Activated naive CD8-positive, alpha-beta T cell treated with anti-CD3 and anti-CD28 coated beads for 36 hours (primary cell): Measurements from ENCODE around the gene DOCK8. TPM values are rescaled to one million over a fixed set of nuclear protein-coding genes. Genes with fewer than 3 reads are reported as not detected.
A peak's percentile ranks its signal among the peaks of the same experiment; 100 is the strongest.

Experiments
- DNase-seq: peaks from one replicate; pipeline ENCODE4 v3.0.0; 2021
- H3K27ac Mint-ChIP-seq: one replicate; pipeline ENCODE4 v1.8.0; 2022; ENCODE audit warnings: mild to moderate bottlenecking, moderate library complexity, mixed read lengths
- H3K27me3 Mint-ChIP-seq: one replicate; pipeline ENCODE4 v1.8.0; 2022; ENCODE audit warnings: mild to moderate bottlenecking, mixed read lengths
- H3K36me3 Mint-ChIP-seq: one replicate; pipeline ENCODE4 v1.8.0; 2021; ENCODE audit warnings: mild to moderate bottlenecking, mixed read lengths
- H3K4me1 Mint-ChIP-seq: one replicate; pipeline ENCODE4 v1.8.0; 2021; ENCODE audit warnings: mixed read lengths
- H3K4me3 Mint-ChIP-seq: one replicate; pipeline ENCODE4 v1.8.0; 2022; ENCODE audit warnings: mild to moderate bottlenecking, moderate library complexity, mixed read lengths
- H3K9me3 Mint-ChIP-seq: one replicate; pipeline ENCODE4 v1.8.0; 2022; ENCODE audit warnings: mixed read lengths
- total RNA-seq, 2 experiments: library from RNA; stranded (reverse); gene quantifications; one replicate each; pipeline ENCODE4 v1.2.3, GENCODE V29; 2021

The DOCK8 gene
- total RNA-seq, 2 experiments from 2014 or later: 130 to 132 TPM

GRCh38 chr9:341634-342421, 127.2 kb downstream of the DOCK8 start:
- no peaks in the 10 kb centered on the region for H3K4me1 Mint-ChIP-seq
- DNase-seq: no peak
- H3K9me3 Mint-ChIP-seq: no peaks in the 10 kb centered on the region
- no peak overlapping the region for H3K27ac Mint-ChIP-seq
- H3K27me3 Mint-ChIP-seq: no peaks in the 10 kb centered on the region
- H3K36me3 Mint-ChIP-seq: peaks cover 40% of the 10 kb centered on the region
- H3K4me3 Mint-ChIP-seq: no peak overlapping the region

GRCh38 chr9:343773-344172, 129.1 kb downstream of the DOCK8 start:
- Mint-ChIP-seq H3K36me3 (peaks cover 33% of the 10 kb centered on the region), H3K4me3 (no peak overlapping the region), H3K4me1 (peaks cover 12% of the 10 kb centered on the region), H3K27ac (no peak overlapping the region), H3K9me3 (no peaks in the 10 kb centered on the region), H3K27me3 (no peaks in the 10 kb centered on the region)
- DNase-seq: no peak

DNA sequence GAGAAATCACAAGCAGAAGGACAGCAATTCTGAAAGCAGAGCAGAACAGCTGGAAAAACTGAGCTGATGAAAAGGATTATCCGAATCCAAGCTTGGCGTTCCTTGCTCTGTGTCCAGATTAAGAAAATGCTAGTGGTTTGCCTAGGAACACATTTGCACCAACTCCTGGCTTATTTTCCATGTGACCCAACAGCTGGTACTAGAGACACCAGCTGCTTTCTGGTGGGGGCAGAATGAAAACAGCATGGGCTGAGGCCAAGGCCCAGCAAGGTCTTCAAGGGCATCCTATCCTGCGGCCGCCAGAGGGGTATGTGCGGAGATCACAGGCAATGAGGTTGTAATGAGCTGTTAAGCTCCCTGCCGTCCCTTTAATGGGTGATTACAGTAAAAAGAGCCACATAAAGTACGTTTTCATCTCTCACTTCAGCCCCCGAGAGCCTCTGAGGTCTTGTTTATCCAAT, 131.5 kb downstream of the DOCK8 start:
- no peak overlapping the region for H3K4me3 Mint-ChIP-seq
- H3K27me3 Mint-ChIP-seq: no peaks in the 10 kb centered on the region
- H3K36me3 Mint-ChIP-seq: peaks cover 44% of the 10 kb centered on the region
- H3K4me1 Mint-ChIP-seq: peaks cover 23% of the 10 kb centered on the region
- DNase-seq: no peak
- H3K9me3 Mint-ChIP-seq: no peaks in the 10 kb centered on the region
- H3K27ac Mint-ChIP-seq: no peak overlapping the region

DNA sequence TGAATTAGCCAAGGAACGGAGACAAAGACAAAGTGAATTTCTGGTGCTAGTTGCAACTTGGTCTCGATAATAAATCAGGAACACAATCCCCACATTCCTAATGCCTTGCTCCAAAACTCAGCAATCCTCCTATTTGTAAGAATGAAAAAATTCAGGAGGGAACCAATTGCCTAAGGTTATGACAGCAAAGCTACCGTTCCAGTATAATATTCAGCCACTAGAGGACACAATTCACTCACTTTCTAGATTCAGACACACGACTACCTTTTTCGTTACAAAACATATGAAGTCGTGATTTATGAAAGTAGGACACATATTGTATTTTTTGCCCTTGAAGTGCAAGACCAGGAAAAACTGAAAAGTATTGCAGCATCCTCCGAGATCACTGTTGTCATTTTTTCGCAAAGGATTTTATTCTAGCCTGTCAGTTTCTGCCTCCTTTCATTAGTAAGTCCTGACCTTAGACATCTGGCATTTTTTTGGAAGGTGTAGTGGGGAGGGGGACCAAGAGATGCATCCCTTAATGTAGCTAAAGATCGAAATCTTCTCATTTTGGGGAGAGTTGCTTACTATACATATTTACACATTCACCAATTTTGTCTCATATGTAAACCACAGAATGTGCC, 133.1 kb downstream of the DOCK8 start:
- Mint-ChIP-seq H3K4me3 (no peak overlapping the region), H3K4me1 (peaks cover 27% of the 10 kb centered on the region), H3K36me3 (peaks cover 46% of the 10 kb centered on the region), H3K27ac (no peak overlapping the region), H3K27me3 (no peaks in the 10 kb centered on the region), H3K9me3 (no peaks in the 10 kb centered on the region)
- no peak for DNase-seq

GRCh38 chr9:350384-350783, 135.7 kb downstream of the DOCK8 start:
- Mint-ChIP-seq H3K36me3 (peaks cover 30% of the 10 kb centered on the region), H3K4me1 (peaks cover 29% of the 10 kb centered on the region), H3K27ac (peak overlapping the region; percentile 58), H3K9me3 (no peaks in the 10 kb centered on the region), H3K4me3 (no peak overlapping the region), H3K27me3 (no peaks in the 10 kb centered on the region)
- no peak for DNase-seq

DNA sequence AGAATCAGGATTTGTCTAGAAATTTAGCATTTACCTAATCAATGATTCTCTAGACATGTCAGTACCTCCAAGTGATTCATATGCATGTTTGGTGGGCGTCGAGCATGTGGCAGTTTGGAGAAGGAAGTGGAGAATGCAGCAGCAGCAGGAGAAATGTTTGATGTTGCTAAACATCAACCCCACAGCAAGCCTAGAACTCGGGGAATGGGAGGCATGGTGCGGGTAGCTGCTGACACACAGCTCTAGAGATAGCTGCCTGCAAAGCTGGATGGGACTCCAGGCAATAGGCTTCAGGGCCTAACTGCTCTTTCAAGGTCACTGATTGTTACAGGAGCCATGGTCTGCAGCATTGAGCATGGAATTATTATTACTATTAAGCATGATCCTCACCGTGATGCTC, 137.3 kb downstream of the DOCK8 start:
- H3K27me3 Mint-ChIP-seq: no peaks in the 10 kb centered on the region
- peaks cover 29% of the 10 kb centered on the region for H3K36me3 Mint-ChIP-seq
- H3K27ac Mint-ChIP-seq: peak overlapping the region; percentile 39
- DNase-seq: no peak
- H3K9me3 Mint-ChIP-seq: no peaks in the 10 kb centered on the region
- H3K4me1 Mint-ChIP-seq: peaks cover 33% of the 10 kb centered on the region
- H3K4me3 Mint-ChIP-seq: no peak overlapping the region

DNA sequence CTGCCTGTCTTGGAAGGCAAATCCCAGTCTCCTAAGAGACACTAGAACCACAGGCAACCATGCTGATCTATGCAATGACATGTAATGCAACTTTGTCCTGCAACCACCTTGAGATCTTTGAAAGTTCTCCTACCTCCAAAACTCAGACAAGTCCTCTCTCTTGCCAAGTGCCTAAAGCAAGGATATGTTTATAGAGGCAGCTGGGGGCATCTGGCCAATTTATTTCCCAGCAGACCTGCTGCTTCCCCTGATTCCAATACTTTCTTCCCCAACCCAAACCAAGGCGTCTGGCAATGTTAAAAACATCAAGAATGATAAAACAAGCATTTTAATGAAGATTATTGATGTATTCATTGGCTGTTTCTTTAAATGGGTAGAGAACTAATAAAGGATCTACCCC, 138.4 kb downstream of the DOCK8 start:
- H3K36me3 Mint-ChIP-seq: peaks cover 23% of the 10 kb centered on the region
- H3K4me1 Mint-ChIP-seq: peaks cover 27% of the 10 kb centered on the region
- H3K9me3 Mint-ChIP-seq: no peaks in the 10 kb centered on the region
- H3K4me3 Mint-ChIP-seq: no peak overlapping the region
- H3K27me3 Mint-ChIP-seq: no peaks in the 10 kb centered on the region
- H3K27ac Mint-ChIP-seq: no peak overlapping the region
- no peak for DNase-seq

- Mint-ChIP-seq H3K4me3 (no peak overlapping the region), H3K4me1 (peaks cover 22% of the 10 kb centered on the region), H3K36me3 (peaks cover 22% of the 10 kb centered on the region), H3K27me3 (no peaks in the 10 kb centered on the region), H3K9me3 (no peaks in the 10 kb centered on the region), H3K27ac (no peak overlapping the region)
- no peak for DNase-seq
Observed at GRCh38 chr9:354453-354852, 139.8 kb downstream of the DOCK8 start.

DNA sequence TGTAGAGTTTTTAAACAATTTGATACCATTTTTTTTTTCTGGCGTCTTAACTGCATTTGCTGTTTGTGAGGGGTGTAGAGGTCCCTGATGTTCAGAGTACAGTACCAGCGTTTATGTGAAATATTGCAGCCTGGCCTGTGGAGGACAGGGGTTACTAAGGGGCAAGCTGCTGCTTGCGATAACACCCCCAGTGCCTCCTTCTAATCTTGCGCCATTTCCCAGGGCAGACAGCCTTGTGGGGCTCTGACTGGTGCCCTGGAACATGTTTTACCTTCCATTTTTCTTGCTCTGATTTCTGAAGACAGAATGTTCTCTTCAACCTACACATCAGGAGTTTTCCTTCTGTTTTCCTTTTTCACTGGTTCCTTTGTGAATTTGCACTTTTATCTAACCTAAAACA, 142.9 kb downstream of the DOCK8 start:
- no peak for DNase-seq
- peaks cover 13% of the 10 kb centered on the region for H3K36me3 Mint-ChIP-seq
- peaks cover 8% of the 10 kb centered on the region for H3K4me1 Mint-ChIP-seq
- no peaks in the 10 kb centered on the region for H3K27me3 Mint-ChIP-seq
- H3K9me3 Mint-ChIP-seq: no peaks in the 10 kb centered on the region
- no peak overlapping the region for H3K27ac Mint-ChIP-seq
- H3K4me3 Mint-ChIP-seq: no peak overlapping the region

- no peaks in the 10 kb centered on the region for H3K9me3 Mint-ChIP-seq
- peaks cover 21% of the 10 kb centered on the region for H3K36me3 Mint-ChIP-seq
- DNase-seq: no peak
- H3K4me1 Mint-ChIP-seq: no peaks in the 10 kb centered on the region
- no peak overlapping the region for H3K4me3 Mint-ChIP-seq
- no peak overlapping the region for H3K27ac Mint-ChIP-seq
- no peaks in the 10 kb centered on the region for H3K27me3 Mint-ChIP-seq
Observed at GRCh38 chr9:362561-363273, 148.1 kb downstream of the DOCK8 start.

DNA sequence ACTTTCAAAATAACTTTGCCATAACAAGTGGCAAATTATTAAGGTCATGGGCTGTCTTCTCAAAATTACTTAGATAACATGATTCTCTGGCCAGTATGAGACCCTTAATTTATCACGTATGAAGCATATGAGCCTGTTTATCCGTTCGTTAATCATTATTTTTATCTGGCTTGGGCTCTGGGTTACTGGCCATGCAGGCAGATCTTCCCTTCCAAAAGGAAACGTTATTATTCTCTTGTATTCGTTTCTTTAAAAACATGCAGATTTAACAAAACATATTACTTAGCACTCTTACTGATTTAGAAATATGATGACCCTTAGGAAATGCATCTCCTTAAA, 148.6 kb downstream of the DOCK8 start:
- H3K4me1 Mint-ChIP-seq: no peaks in the 10 kb centered on the region
- H3K27me3 Mint-ChIP-seq: no peaks in the 10 kb centered on the region
- H3K27ac Mint-ChIP-seq: no peak overlapping the region
- no peaks in the 10 kb centered on the region for H3K9me3 Mint-ChIP-seq
- DNase-seq: no peak
- H3K4me3 Mint-ChIP-seq: no peak overlapping the region
- peaks cover 21% of the 10 kb centered on the region for H3K36me3 Mint-ChIP-seq

- Mint-ChIP-seq H3K9me3 (no peaks in the 10 kb centered on the region), H3K4me1 (no peaks in the 10 kb centered on the region), H3K4me3 (no peak overlapping the region), H3K36me3 (peaks cover 30% of the 10 kb centered on the region), H3K27ac (no peak overlapping the region), H3K27me3 (no peaks in the 10 kb centered on the region)
- no peak for DNase-seq
Observed at GRCh38 chr9:365436-365835, 150.8 kb downstream of the DOCK8 start.

- H3K27me3 Mint-ChIP-seq: no peaks in the 10 kb centered on the region
- DNase-seq: no peak
- H3K27ac Mint-ChIP-seq: peak overlapping the region; percentile 31
- no peaks in the 10 kb centered on the region for H3K9me3 Mint-ChIP-seq
- H3K4me1 Mint-ChIP-seq: no peaks in the 10 kb centered on the region
- no peak overlapping the region for H3K4me3 Mint-ChIP-seq
- H3K36me3 Mint-ChIP-seq: peaks cover 26% of the 10 kb centered on the region
Observed at GRCh38 chr9:366620-367019, 152.0 kb downstream of the DOCK8 start.

DNA sequence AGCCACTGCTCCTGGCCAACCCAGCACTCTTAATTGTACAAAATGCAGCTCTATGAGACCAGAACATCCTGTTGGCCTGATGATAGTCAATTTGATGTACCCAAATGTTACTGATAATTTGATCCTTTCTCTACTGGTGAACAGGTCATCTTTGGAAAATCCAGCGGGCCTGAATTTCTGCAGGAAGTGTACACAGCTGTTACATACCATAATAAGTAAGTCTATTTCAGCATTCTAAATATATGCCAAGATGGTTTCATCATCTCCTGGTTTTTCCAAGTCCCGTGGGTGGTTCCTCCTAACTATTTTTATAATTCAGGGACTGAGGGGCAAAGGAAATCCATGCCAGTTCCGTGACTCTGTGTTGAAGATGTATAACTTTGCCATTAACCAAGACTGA, 155.4 kb downstream of the DOCK8 start:
- H3K4me3 Mint-ChIP-seq: no peak overlapping the region
- no peak for DNase-seq
- H3K9me3 Mint-ChIP-seq: no peaks in the 10 kb centered on the region
- H3K27ac Mint-ChIP-seq: no peak overlapping the region
- H3K27me3 Mint-ChIP-seq: no peaks in the 10 kb centered on the region
- H3K4me1 Mint-ChIP-seq: no peaks in the 10 kb centered on the region
- H3K36me3 Mint-ChIP-seq: peaks cover 28% of the 10 kb centered on the region

- H3K4me3 Mint-ChIP-seq: no peak overlapping the region
- no peaks in the 10 kb centered on the region for H3K9me3 Mint-ChIP-seq
- H3K4me1 Mint-ChIP-seq: no peaks in the 10 kb centered on the region
- H3K27ac Mint-ChIP-seq: peak overlapping the region; percentile 27
- no peaks in the 10 kb centered on the region for H3K27me3 Mint-ChIP-seq
- DNase-seq: no peak
- peaks cover 26% of the 10 kb centered on the region for H3K36me3 Mint-ChIP-seq
Observed at GRCh38 chr9:371349-371748, 156.7 kb downstream of the DOCK8 start.
